OCI-LY7 (cell line): Measurements from ENCODE around the gene PPP1R37. TPM values are rescaled to one million over a fixed set of nuclear protein-coding genes. Genes with fewer than 3 reads are reported as not detected.

Source experiments
- BruUV-seq: library from RNA; stranded (reverse); fragments of 400-500 nt; replicated peaks from 2 replicates; lab custom pipeline; 2021; lab: Mats Ljungman, UMichigan
- CTCF ChIA-PET: fragments of 300-600 bp; sonication (Branson Sonifier 250); formaldehyde crosslinking; loops from one replicate; lab custom pipeline; 2022; ENCODE audit warnings: antibody characterized with exemption; ENCODE audit not compliant: unreplicated experiment; lab: Charles Lee
- POLR2A ChIA-PET: fragments of 300-600 bp; sonication (Branson Sonifier 250); formaldehyde crosslinking; loops from one replicate; lab custom pipeline; 2022; ENCODE audit warnings: antibody characterized with exemption; lab: Charles Lee
- DNase-seq: peaks from one replicate; pipeline ENCODE4 v3.0.0-alpha.2; 2015; ENCODE audit warnings: low spot score
- H2AFZ ChIP-seq: fragments of 200-600 bp; sonication (generic), shearing (Covaris generic); 2 replicates; pipeline ENCODE4 v1.6.1; 2014; ENCODE audit warnings: mild to moderate bottlenecking, antibody characterized with exemption, low read length, moderate library complexity
- H3K27ac ChIP-seq: fragments of 200-600 bp; sonication (generic); 2 replicates; pipeline ENCODE4 v1.5.1; 2014; ENCODE audit warnings: mixed run types, low read depth, mild to moderate bottlenecking, moderate library complexity, low read length, inconsistent platforms; ENCODE audit not compliant: poor library complexity, severe bottlenecking
- H3K36me3 ChIP-seq: fragments of 200-600 bp; sonication (generic); 2 replicates; pipeline ENCODE4 v1.6.1; 2014; ENCODE audit warnings: mild to moderate bottlenecking, antibody characterized with exemption, low read length, moderate library complexity, mixed read lengths; ENCODE audit not compliant: insufficient read depth
- H3K4me1 ChIP-seq: fragments of 200-600 bp; sonication (generic); 2 replicates; pipeline ENCODE4 v1.5.1; 2014; ENCODE audit warnings: mild to moderate bottlenecking, low read length; ENCODE audit not compliant: insufficient read depth, poor library complexity, severe bottlenecking
- H3K4me2 ChIP-seq: fragments of 200-600 bp; sonication (generic); 2 replicates; pipeline ENCODE4 v1.6.1; 2014; ENCODE audit warnings: mild to moderate bottlenecking, low read length
- H3K4me3 ChIP-seq: fragments of 200-600 bp; sonication (generic); 2 replicates; pipeline ENCODE4 v1.5.1; 2014; ENCODE audit warnings: mild to moderate bottlenecking, low read depth, low read length; ENCODE audit not compliant: poor library complexity, severe bottlenecking
- H3K79me2 ChIP-seq: fragments of 200-600 bp; sonication (generic); 2 replicates; pipeline ENCODE4 v1.6.1; 2016; ENCODE audit warnings: low read depth, mild to moderate bottlenecking, low read length, moderate library complexity, mixed read lengths; ENCODE audit not compliant: insufficient read depth
- H3K9me2 ChIP-seq: fragments of 200-600 bp; sonication (generic); 2 replicates; pipeline ENCODE4 v1.6.1; 2016; ENCODE audit warnings: mild to moderate bottlenecking, low read length, mixed read lengths; ENCODE audit not compliant: insufficient read depth
- H3K9me3 ChIP-seq: fragments of 200-600 bp; sonication (generic); 2 replicates; pipeline ENCODE4 v1.6.1; 2014; ENCODE audit warnings: mild to moderate bottlenecking, mixed run types, low read length, mixed read lengths
- H4K20me1 ChIP-seq: fragments of 200-600 bp; sonication (generic); 2 replicates; pipeline ENCODE4 v1.6.1; 2014; ENCODE audit warnings: mild to moderate bottlenecking, antibody characterized with exemption, low read length, moderate library complexity, mixed read lengths; ENCODE audit not compliant: insufficient read depth
- CTCF ChIP-seq: fragments of 200-600 bp; sonication (generic); conservative IDR thresholded peaks from 2 replicates; pipeline ENCODE4 v1.5.1; 2014; ENCODE audit warnings: mild to moderate bottlenecking, antibody characterized with exemption, low read length, moderate library complexity, mixed read lengths
- EZH2phosphoT487 ChIP-seq: fragments of 200-600 bp; sonication (generic); IDR thresholded peaks from 2 replicates; pipeline ENCODE4 v1.6.1; 2018; ENCODE audit warnings: low read depth, borderline replicate concordance, mild to moderate bottlenecking, mixed run types, antibody characterized with exemption, low read length, moderate library complexity, mixed read lengths
- intact Hi-C: fragments of 100-400 bp; cut with micrococcal nuclease; formaldehyde crosslinking; loops from one replicate; pipeline ENCODE4 v1.10.0; 2022; ENCODE audit not compliant: unreplicated experiment
- total RNA-seq, 2 experiments: library from RNA; depleted of rRNA in 1 of 2; stranded (reverse); fragments of >200 nt in 1 of 2; shearing (Covaris generic) in 1 of 2; gene quantifications; 2 replicates each; pipeline ENCODE4 v1.2.3, GENCODE V29; 2014 to 2022

Gene PPP1R37
- total RNA-seq, 2 experiments from 2014 or later, result 24.7 to 48.6 TPM

- H3K4me2 ChIP-seq, result peak overlapping the region; percentile 99
- no peaks in the 10 kb centered on the region for H3K9me3 ChIP-seq
- peak overlapping the region; percentile 92 for H3K4me3 ChIP-seq
- no peaks in the 10 kb centered on the region for H3K9me2 ChIP-seq
- peaks cover 13% of the 10 kb centered on the region for H4K20me1 ChIP-seq
- TF ChIP-seq CTCF (no peak), EZH2phosphoT487 (no peak)
- peaks cover 34% of the 10 kb centered on the region for H3K4me1 ChIP-seq
- no peak overlapping the region for H3K27ac ChIP-seq
- no peak overlapping the region for H2AFZ ChIP-seq
- BruUV-seq, result no TSS peak
- intact Hi-C loops, result loop anchor here (5.0 kb wide), 1 partner anchor 83 kb away; the partner anchor contains the start of genes BLOC1S3 and TRAPPC6A
- POLR2A ChIA-PET, result no interaction called here
- peaks cover 64% of the 10 kb centered on the region for H3K79me2 ChIP-seq
- no peak for DNase-seq
- CTCF ChIA-PET, result no interaction called here
- peaks cover 46% of the 10 kb centered on the region for H3K36me3 ChIP-seq
Measured at GRCh38 chr19:45094707-45095106, 1.7 kb downstream of the PPP1R37 start.

GRCh38 chr19:45095496-45096413, 2.8 kb downstream of the PPP1R37 start:
- no peak for DNase-seq
- H3K9me2 ChIP-seq, result no peaks in the 10 kb centered on the region
- H3K9me3 ChIP-seq, result no peaks in the 10 kb centered on the region
- no TSS peak for BruUV-seq
- H3K36me3 ChIP-seq, result peaks cover 46% of the 10 kb centered on the region
- intact Hi-C loops, result no loop called here
- ChIA-PET POLR2A (no interaction called here), CTCF (no interaction called here)
- TF ChIP-seq CTCF (no peak), EZH2phosphoT487 (no peak)
- H3K4me3 ChIP-seq, result no peak overlapping the region
- peaks cover 74% of the 10 kb centered on the region for H3K79me2 ChIP-seq
- H3K27ac ChIP-seq, result no peak overlapping the region
- peaks cover 13% of the 10 kb centered on the region for H4K20me1 ChIP-seq
- peak overlapping the region; percentile 26; the same call in 1 of the 2 replicates for H3K4me2 ChIP-seq
- peaks cover 34% of the 10 kb centered on the region for H3K4me1 ChIP-seq
- no peak overlapping the region for H2AFZ ChIP-seq

- Histone ChIP-seq H3K4me3 (no peak overlapping the region), H4K20me1 (peaks cover 13% of the 10 kb centered on the region)
- intact Hi-C loops, result no loop called here
Measured at GRCh38 chr19:45096700-45097099, 3.7 kb downstream of the PPP1R37 start.

More at GRCh38 chr19:45096700-45097099, 3.7 kb downstream of the PPP1R37 start:
- Histone ChIP-seq H3K4me2 (no peak overlapping the region), H3K79me2 (peaks cover 76% of the 10 kb centered on the region), H2AFZ (no peak overlapping the region), H3K27ac (no peak overlapping the region), H3K9me2 (no peaks in the 10 kb centered on the region), H3K36me3 (peaks cover 41% of the 10 kb centered on the region), H3K9me3 (no peaks in the 10 kb centered on the region), H3K4me1 (peaks cover 27% of the 10 kb centered on the region)
- DNase-seq, result no peak
- BruUV-seq, result no TSS peak
- TF ChIP-seq CTCF (no peak), EZH2phosphoT487 (no peak)
- ChIA-PET CTCF (no interaction called here), POLR2A (no interaction called here)
